ENCODE measurements around the gene NANOS3.

GRCh38 chr19:13840305-13841085 lies 36.4 kb upstream of the NANOS3 start:
- TF ChIP-seq GATA2 (IDR thresholded peaks at IDR 0.05; ENCODE audit: low read depth, low read length), result no peak
- TF ChIP-seq GATA3 (IDR thresholded peaks at IDR 0.05; ENCODE audit: low read depth, low read length), result no peak
